Liver (tissue), 9 donors: ENCODE data around the gene PARVG. TPM values are rescaled to one million over a fixed set of nuclear protein-coding genes. Genes with fewer than 3 reads are reported as not detected.

ENCODE experiments used
- DNase-seq: peaks from one replicate; pipeline ENCODE4 v3.0.0-alpha.2; 2017; ENCODE audit warnings: low spot score
- H3K27ac ChIP-seq, 2 donors: one replicate each; pipeline ENCODE4 v1.7.0; 2013; ENCODE audit warnings: inconsistent platforms in 2 of 2, low read length in 2 of 2, control low read depth in 1 of 2, low read depth in 1 of 2, mild to moderate bottlenecking in 1 of 2
- H3K27me3 ChIP-seq, 4 donors: one replicate each; pipeline versions ENCODE4 v1.6.1 to v1.7.0; 2013; ENCODE audit warnings: low read length in 3 of 4, inconsistent platforms in 1 of 4, mild to moderate bottlenecking in 1 of 4, moderate library complexity in 1 of 4; ENCODE audit not compliant: control insufficient read depth in 4 of 4, insufficient read depth in 4 of 4
- H3K36me3 ChIP-seq, 4 donors: one replicate each; pipeline versions ENCODE4 v1.6.1 to v1.7.0; 2013; ENCODE audit warnings: low read length in 3 of 4, mild to moderate bottlenecking in 3 of 4, low read depth in 1 of 4, moderate library complexity in 1 of 4; ENCODE audit not compliant: control insufficient read depth in 4 of 4, insufficient read depth in 3 of 4
- H3K4me1 ChIP-seq, 4 donors: one replicate each; pipeline versions ENCODE4 v1.6.1 to v1.7.0; 2013; ENCODE audit warnings: low read length in 3 of 4, mild to moderate bottlenecking in 3 of 4, moderate library complexity in 1 of 4; ENCODE audit not compliant: control insufficient read depth in 4 of 4, insufficient read depth in 4 of 4
- H3K4me3 ChIP-seq, 3 donors: one replicate each; pipeline versions ENCODE4 v1.6.1 to v1.7.0; 2013; ENCODE audit warnings: low read length in 3 of 3, control low read depth in 1 of 3, low read depth in 1 of 3, mild to moderate bottlenecking in 1 of 3
- H3K9ac ChIP-seq, 2 donors: one replicate each; pipeline ENCODE4 v1.7.0; 2013; ENCODE audit warnings: low read length in 2 of 2, mild to moderate bottlenecking in 2 of 2, moderate library complexity in 2 of 2, control low read depth in 1 of 2, low read depth in 1 of 2
- H3K9me3 ChIP-seq, 4 donors: one replicate each; pipeline versions ENCODE4 v1.6.1 to v1.7.0; 2013; ENCODE audit warnings: low read length in 3 of 4; ENCODE audit not compliant: control insufficient read depth in 4 of 4
- ATF3 ChIP-seq: IDR thresholded peaks from 2 replicates; pipeline ENCODE4 v1.6.1; 2016; ENCODE audit warnings: antibody characterized with exemption
- CTCF ChIP-seq: fragments of 150-350 bp; IDR thresholded peaks from 2 replicates; pipeline ENCODE4 v1.5.1; 2017; ENCODE audit warnings: improper control_type of control experiment, low read depth, low read length; ENCODE audit not compliant: missing input control
- EGR1 ChIP-seq, 2 donors: IDR thresholded peaks; 2 replicates each; pipeline ENCODE4 v1.6.1; 2016 to 2018; ENCODE audit warnings: antibody characterized with exemption in 2 of 2, low read depth in 2 of 2
- FOXA1 ChIP-seq: IDR thresholded peaks from 2 replicates; pipeline ENCODE4 v1.6.1; 2016; ENCODE audit warnings: antibody characterized with exemption
- FOXA2 ChIP-seq: IDR thresholded peaks from 2 replicates; pipeline ENCODE4 v1.6.1; 2016; ENCODE audit warnings: antibody characterized with exemption
- GABPA ChIP-seq, 2 donors: IDR thresholded peaks in 1 of 2; conservative IDR thresholded peaks in 1 of 2; 2 replicates each; pipeline ENCODE4 v1.6.1; 2016; ENCODE audit warnings: antibody characterized with exemption in 2 of 2, mild to moderate bottlenecking in 1 of 2, moderate library complexity in 1 of 2
- HNF4A ChIP-seq, 2 donors: conservative IDR thresholded peaks; 2 replicates each; pipeline ENCODE4 v1.6.1; 2016; ENCODE audit warnings: antibody characterized with exemption in 2 of 2, mild to moderate bottlenecking in 2 of 2
- HNF4G ChIP-seq: IDR thresholded peaks from 2 replicates; pipeline ENCODE4 v1.6.1; 2016; ENCODE audit warnings: antibody characterized with exemption
- NR2F2 ChIP-seq: IDR thresholded peaks from 2 replicates; pipeline ENCODE4 v1.6.1; 2016; ENCODE audit warnings: antibody characterized with exemption
- RAD21 ChIP-seq, 2 donors: IDR thresholded peaks; 2 replicates each; pipeline ENCODE4 v1.6.1; 2016; ENCODE audit warnings: antibody characterized with exemption in 2 of 2, mild to moderate bottlenecking in 2 of 2
- REST ChIP-seq: IDR thresholded peaks from 2 replicates; pipeline ENCODE4 v1.6.1; 2016; ENCODE audit warnings: antibody characterized with exemption, mild to moderate bottlenecking
- RXRA ChIP-seq, 2 donors: IDR thresholded peaks; 2 replicates each; pipeline ENCODE4 v1.6.1; 2017 to 2018; ENCODE audit warnings: antibody characterized with exemption in 2 of 2, mild to moderate bottlenecking in 1 of 2
- SP1 ChIP-seq: IDR thresholded peaks from 2 replicates; pipeline ENCODE4 v1.6.1; 2018; ENCODE audit warnings: antibody characterized with exemption, mild to moderate bottlenecking
- TAF1 ChIP-seq: conservative IDR thresholded peaks from 2 replicates; pipeline ENCODE4 v1.6.1; 2016; ENCODE audit warnings: antibody characterized with exemption, mild to moderate bottlenecking
- ZBTB33 ChIP-seq: IDR thresholded peaks from 2 replicates; pipeline ENCODE4 v1.6.1; 2016; ENCODE audit warnings: antibody characterized with exemption
- WGBS: extraction: QIAGEN DNeasy Blood & Tissue Kit; methylation state at CpG from one replicate; pipeline ENCODE4 v1.1.7; 2013; 5-methylcytosine and 5-hydroxymethylcytosine counted together
- polyA plus RNA-seq, 2 donors: library from polyadenylated mRNA; stranded (reverse) in 1 of 2; unstranded in 1 of 2; fragments of 200-250 nt in 1 of 2; fragments of >200 nt in 1 of 2; fragmentation: Nextera tagmentation in 1 of 2; extraction: Ambion mirVana in 1 of 2; gene quantifications; one replicate each; pipeline versions ENCODE4 v1.2.1 to v1.2.3, GENCODE V29; 2013 to 2015
- total RNA-seq, 2 donors: library from RNA; depleted of rRNA; stranded (reverse); fragments of >200 nt; gene quantifications; one replicate each; pipeline ENCODE4 v1.2.3, GENCODE V29; 2014
- TF ChIP-seq, protein P1 (sequence below): IDR thresholded peaks from 2 replicates; pipeline ENCODE4 v1.6.1; 2016; ENCODE audit warnings: antibody characterized with exemption
- donor health status: healthy.
- donor health status: healthy.
- donor health status: healthy.
- donor health status: healthy.
- donor health status: healthy.

The PARVG gene
- total and polyA plus RNA-seq, 4 donors, result 4.0 to 12.1 (median 6.6) TPM

GRCh38 chr22:44219101-44219870 is 38.6 kb downstream of the PARVG start:
- WGBS, result 81% methylated on average over 21 of the region's 21 CpGs
- no peak for DNase-seq
- Histone ChIP-seq H3K4me1 (no peaks in the 10 kb centered on the region), H3K27me3 (no peaks in the 10 kb centered on the region), H3K27ac (no peak overlapping the region), H3K36me3 (no peaks in the 10 kb centered on the region), H3K9me3 (peaks cover 0 to 4% (median 2%) of the 10 kb centered on the region in 4 donors), H3K9ac (no peak overlapping the region), H3K4me3 (no peak overlapping the region)
- TF ChIP-seq, protein P1, sequence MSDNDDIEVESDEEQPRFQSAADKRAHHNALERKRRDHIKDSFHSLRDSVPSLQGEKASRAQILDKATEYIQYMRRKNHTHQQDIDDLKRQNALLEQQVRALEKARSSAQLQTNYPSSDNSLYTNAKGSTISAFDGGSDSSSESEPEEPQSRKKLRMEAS, result no peak
- TF ChIP-seq GABPA (IDR thresholded peaks at IDR 0.05 in 1 of 2, conservative IDR thresholded peaks at IDR 0.05 in 1 of 2) (no peak), TAF1 (no peak), CTCF (no peak), FOXA1 (no peak), FOXA2 (no peak), SP1 (no peak), EGR1 (IDR thresholded peaks at IDR 0.05; ENCODE audit: low read depth in 2 of 2) (no peak), RAD21 (IDR thresholded peaks at IDR 0.05) (no peak), REST (no peak), HNF4A (conservative IDR thresholded peaks at IDR 0.05) (no peak), HNF4G (no peak), NR2F2 (no peak), RXRA (IDR thresholded peaks at IDR 0.05) (no peak), ZBTB33 (no peak), ATF3 (no peak)
